Suprapubic skin (tissue), 4 donors: ENCODE data around the gene NR5A2. TPM values are rescaled to one million over a fixed set of nuclear protein-coding genes. Genes with fewer than 3 reads are reported as not detected.

Experiments used
- DNase-seq, 2 donors: peaks; one replicate each; pipeline ENCODE4 v3.0.0-alpha.2; 2019; ENCODE audit warnings: low spot score in 2 of 2
- H3K27ac ChIP-seq: fragments of 200-600 bp; sonication (generic); one replicate; pipeline ENCODE4 v1.5.1; 2019
- H3K27me3 ChIP-seq: fragments of 200-600 bp; sonication (generic); one replicate; pipeline ENCODE4 v1.5.1; 2019
- H3K36me3 ChIP-seq: fragments of 200-600 bp; sonication (generic); one replicate; pipeline ENCODE4 v1.5.1; 2019
- H3K4me1 ChIP-seq: fragments of 200-600 bp; sonication (generic); one replicate; pipeline ENCODE4 v1.5.1; 2019
- H3K4me3 ChIP-seq: fragments of 200-600 bp; sonication (generic); one replicate; pipeline ENCODE4 v1.5.1; 2019; ENCODE audit warnings: mild to moderate bottlenecking
- H3K9me3 ChIP-seq: fragments of 200-600 bp; sonication (generic); one replicate; pipeline ENCODE4 v1.5.1; 2019
- EP300 ChIP-seq: sonication (generic); formaldehyde crosslinking; IDR thresholded peaks from one replicate; pipeline ENCODE4 v1.6.1; 2017; ENCODE audit warnings: antibody characterized with exemption
- POLR2A ChIP-seq, 2 donors: fragments of 450-650 bp; IDR thresholded peaks; one replicate each; pipeline ENCODE4 v1.6.1; 2017; ENCODE audit warnings: antibody characterized with exemption in 2 of 2, mild to moderate bottlenecking in 2 of 2, moderate library complexity in 2 of 2
- POLR2AphosphoS5 ChIP-seq, 3 donors: sonication (generic); formaldehyde crosslinking; IDR thresholded peaks; one replicate each; pipeline ENCODE4 v1.6.1; 2017; ENCODE audit warnings: antibody characterized with exemption in 3 of 3
- WGBS: methylation state at CpG from one replicate; pipeline ENCODE4 v1.1.5; 2018; 5-methylcytosine and 5-hydroxymethylcytosine counted together
- total RNA-seq, 4 donors: library from RNA; depleted of rRNA; stranded (reverse); fragments of >200 nt; gene quantifications; one replicate each; pipeline ENCODE4 v1.1.0, GENCODE V29; 2016
- TF ChIP-seq, protein P1 (sequence below), 2 donors: fragments of 200-600 bp in 1 of 2; fragments of 450-650 bp in 1 of 2; sonication (generic) in 1 of 2; IDR thresholded peaks; one replicate each; pipeline ENCODE4 v1.5.1; 2016 to 2019; ENCODE audit warnings: antibody characterized with exemption in 2 of 2, mild to moderate bottlenecking in 1 of 2, moderate library complexity in 1 of 2

The NR5A2 gene
- total RNA-seq, 4 donors from 2014 or later = 0.49 to 3.3 (median 0.96) TPM

DNA sequence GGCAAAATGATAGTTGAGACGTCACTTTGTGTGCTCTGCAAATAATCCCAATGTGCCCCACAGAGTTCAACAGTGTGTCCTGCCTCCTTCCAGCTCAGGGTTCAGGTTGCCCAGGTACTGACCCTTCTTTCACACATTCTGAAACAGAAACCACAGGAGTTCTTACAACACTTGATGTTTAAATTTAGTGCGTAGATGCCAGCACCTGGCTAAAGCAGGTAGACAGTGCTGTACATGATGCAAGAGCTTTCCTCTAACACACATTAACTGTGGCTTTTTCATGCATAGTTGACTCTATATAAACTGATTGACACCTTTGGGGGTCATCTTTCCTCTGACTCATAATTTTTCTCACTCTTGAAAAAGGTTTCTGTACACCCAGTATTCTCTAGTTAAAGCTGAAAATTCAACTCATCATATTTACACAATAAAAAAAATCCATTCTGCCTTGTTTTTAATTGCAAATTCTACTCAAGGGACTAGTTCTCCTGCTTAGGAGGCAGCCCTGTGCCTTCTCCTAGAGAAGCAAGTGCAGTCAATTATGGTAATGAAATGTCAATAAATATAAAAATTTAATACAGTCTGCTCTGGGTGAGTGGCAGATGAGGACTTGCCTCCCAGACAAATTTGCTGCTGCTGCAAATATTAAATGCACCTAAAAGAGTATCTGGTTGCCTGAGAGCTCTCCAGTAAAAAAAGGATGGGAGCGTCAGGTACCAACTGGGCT, 91.4 kb downstream of the NR5A2 start:
- no peak overlapping the region for H3K27ac ChIP-seq
- no peaks in the 10 kb centered on the region for H3K36me3 ChIP-seq
- WGBS = 95% methylated on average over 3 of the region's 3 CpGs
- TF ChIP-seq, protein P1, sequence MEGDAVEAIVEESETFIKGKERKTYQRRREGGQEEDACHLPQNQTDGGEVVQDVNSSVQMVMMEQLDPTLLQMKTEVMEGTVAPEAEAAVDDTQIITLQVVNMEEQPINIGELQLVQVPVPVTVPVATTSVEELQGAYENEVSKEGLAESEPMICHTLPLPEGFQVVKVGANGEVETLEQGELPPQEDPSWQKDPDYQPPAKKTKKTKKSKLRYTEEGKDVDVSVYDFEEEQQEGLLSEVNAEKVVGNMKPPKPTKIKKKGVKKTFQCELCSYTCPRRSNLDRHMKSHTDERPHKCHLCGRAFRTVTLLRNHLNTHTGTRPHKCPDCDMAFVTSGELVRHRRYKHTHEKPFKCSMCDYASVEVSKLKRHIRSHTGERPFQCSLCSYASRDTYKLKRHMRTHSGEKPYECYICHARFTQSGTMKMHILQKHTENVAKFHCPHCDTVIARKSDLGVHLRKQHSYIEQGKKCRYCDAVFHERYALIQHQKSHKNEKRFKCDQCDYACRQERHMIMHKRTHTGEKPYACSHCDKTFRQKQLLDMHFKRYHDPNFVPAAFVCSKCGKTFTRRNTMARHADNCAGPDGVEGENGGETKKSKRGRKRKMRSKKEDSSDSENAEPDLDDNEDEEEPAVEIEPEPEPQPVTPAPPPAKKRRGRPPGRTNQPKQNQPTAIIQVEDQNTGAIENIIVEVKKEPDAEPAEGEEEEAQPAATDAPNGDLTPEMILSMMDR (IDR thresholded peaks at IDR 0.05) = no peak
- TF ChIP-seq POLR2A (IDR thresholded peaks at IDR 0.05) (no peak), POLR2AphosphoS5 (IDR thresholded peaks at IDR 0.05) (no peak), EP300 (no peak)
- H3K4me3 ChIP-seq = no peak overlapping the region
- no peaks in the 10 kb centered on the region for H3K9me3 ChIP-seq
- H3K27me3 ChIP-seq = peaks cover 5% of the 10 kb centered on the region
- no peak for DNase-seq
- no peaks in the 10 kb centered on the region for H3K4me1 ChIP-seq

DNA sequence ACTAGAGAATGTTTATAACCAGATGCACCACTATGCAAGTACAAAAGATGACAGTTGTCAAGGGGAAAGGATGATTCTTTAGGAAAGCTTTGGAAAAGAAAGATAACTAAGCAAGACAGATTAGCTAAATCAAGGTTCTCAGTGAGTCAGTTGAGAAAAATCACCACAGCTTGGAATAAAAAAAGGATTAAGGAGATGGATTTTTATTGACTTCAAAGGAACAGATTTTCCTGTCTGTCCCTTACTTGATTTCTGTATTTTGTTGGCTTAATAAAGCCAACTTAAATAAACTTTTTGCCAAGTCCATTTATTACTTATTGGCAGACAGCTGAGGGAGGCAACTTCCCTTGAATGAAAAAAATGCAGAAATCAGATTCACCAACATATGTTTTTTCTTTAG, 93.9 kb downstream of the NR5A2 start:
- no peaks in the 10 kb centered on the region for H3K36me3 ChIP-seq
- no peak overlapping the region for H3K4me3 ChIP-seq
- DNase-seq = no peak
- no peaks in the 10 kb centered on the region for H3K4me1 ChIP-seq
- peaks cover 5% of the 10 kb centered on the region for H3K27me3 ChIP-seq
- TF ChIP-seq POLR2AphosphoS5 (IDR thresholded peaks at IDR 0.05) (no peak), EP300 (no peak), POLR2A (IDR thresholded peaks at IDR 0.05) (no peak)
- TF ChIP-seq, protein P1 (IDR thresholded peaks at IDR 0.05) = no peak
- H3K27ac ChIP-seq = no peak overlapping the region
- H3K9me3 ChIP-seq = no peaks in the 10 kb centered on the region

DNA sequence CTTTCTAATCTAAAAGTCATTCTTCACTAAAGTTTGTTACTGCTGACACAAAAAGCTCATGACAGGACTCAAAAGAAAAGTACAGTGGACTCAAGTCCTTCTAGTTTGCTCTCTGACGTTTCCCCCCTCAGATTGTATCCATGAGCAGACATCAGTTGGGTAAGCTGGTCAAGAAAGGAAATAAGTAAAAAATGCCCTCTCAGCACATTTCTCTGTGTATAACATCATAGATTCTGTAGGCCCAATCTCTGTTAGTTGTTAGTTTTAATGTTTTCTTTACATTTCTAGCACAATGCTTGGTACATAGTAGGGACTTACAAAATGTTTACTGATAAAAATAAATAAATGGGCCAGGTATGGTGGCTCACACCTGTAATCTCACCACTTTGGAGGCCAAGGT, 96.8 kb downstream of the NR5A2 start:
- H3K36me3 ChIP-seq = no peaks in the 10 kb centered on the region
- H3K27ac ChIP-seq = no peak overlapping the region
- no peak for DNase-seq
- H3K27me3 ChIP-seq = peaks cover 5% of the 10 kb centered on the region
- TF ChIP-seq, protein P1 (IDR thresholded peaks at IDR 0.05) = no peak
- TF ChIP-seq POLR2A (IDR thresholded peaks at IDR 0.05) (no peak), EP300 (no peak), POLR2AphosphoS5 (IDR thresholded peaks at IDR 0.05) (no peak)
- H3K4me1 ChIP-seq = no peaks in the 10 kb centered on the region
- H3K9me3 ChIP-seq = no peaks in the 10 kb centered on the region
- 74% methylated on average over 1 of the region's 1 CpG for WGBS
- H3K4me3 ChIP-seq = no peak overlapping the region

DNA sequence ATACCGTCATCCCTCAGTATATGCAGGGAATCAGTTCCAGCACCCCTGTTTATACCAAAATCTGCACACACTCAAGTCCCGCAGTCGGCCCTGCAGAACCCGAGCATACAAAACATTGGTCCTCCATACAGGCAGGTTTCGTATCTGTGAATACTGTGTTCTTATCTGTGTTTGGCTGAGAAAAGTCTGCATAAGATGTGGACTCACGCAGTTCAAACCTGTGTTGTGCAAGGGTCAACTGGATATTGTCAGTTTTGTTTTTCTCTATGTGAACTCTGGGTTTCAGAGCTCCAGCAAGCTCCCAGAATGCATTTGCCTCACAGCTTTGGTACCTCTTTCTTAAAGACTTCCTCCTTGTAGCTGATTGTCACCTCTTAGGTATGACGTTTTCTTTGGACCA, 100.6 kb downstream of the NR5A2 start:
- Histone ChIP-seq H3K4me1 (no peaks in the 10 kb centered on the region), H3K9me3 (no peaks in the 10 kb centered on the region), H3K36me3 (no peaks in the 10 kb centered on the region), H3K4me3 (no peak overlapping the region), H3K27me3 (no peaks in the 10 kb centered on the region), H3K27ac (no peak overlapping the region)
- WGBS = 84% methylated on average over 7 of the region's 7 CpGs
- TF ChIP-seq POLR2AphosphoS5 (IDR thresholded peaks at IDR 0.05) (no peak), POLR2A (IDR thresholded peaks at IDR 0.05) (no peak), EP300 (no peak)
- TF ChIP-seq, protein P1 (IDR thresholded peaks at IDR 0.05) = no peak
- no peak for DNase-seq

DNA sequence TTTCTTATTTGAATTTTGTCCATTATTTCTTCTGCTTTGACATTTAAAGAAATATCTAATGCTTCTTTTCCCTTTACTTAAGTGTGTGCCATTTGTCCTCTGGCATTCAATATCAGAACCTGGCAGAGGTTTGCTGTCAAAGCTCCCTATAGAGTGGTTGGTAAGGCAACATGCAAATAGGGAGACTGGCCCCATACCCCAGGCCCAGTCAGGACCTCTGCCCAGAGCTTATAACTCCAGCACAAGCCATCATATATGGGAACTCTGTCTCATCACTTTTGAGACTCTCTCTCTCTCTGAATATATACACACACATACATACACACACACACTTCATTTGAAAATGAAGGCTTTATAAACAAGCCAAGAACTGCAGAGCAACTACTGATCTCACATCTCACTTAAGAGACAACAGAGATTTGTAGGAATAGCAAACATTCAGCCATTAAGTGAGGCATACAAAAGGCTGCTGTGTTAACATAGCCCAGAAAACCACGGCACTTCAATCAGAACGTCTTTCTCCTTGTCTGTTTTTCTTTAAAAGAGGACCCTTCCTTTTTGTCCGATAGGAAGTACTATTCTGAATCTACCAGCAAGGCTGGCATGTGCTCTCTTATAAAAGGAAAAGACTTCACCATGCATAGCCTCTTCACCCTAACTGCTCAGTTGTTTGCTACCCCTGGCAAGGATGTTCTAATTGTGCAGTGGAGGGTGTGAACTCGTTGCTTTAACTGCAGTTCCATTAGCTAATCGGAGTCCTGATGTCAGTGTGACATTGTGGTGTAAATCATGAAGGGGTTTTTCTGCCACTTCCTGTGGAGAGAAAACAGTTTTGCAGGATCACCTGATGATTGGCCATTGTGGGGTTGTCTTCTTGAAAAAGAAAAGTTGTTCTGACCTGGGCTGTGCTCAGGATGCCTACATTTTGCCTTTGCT, 101.7 kb downstream of the NR5A2 start:
- TF ChIP-seq POLR2A (IDR thresholded peaks at IDR 0.05) = no peak
- TF ChIP-seq EP300 = no peak
- TF ChIP-seq, protein P1 (IDR thresholded peaks at IDR 0.05) = no peak
- no peak for TF ChIP-seq POLR2AphosphoS5 (IDR thresholded peaks at IDR 0.05)

More for the DNA sequence above, 101.7 kb downstream of the NR5A2 start:
- no peak overlapping the region for H3K27ac ChIP-seq
- H3K4me1 ChIP-seq = no peaks in the 10 kb centered on the region
- no peaks in the 10 kb centered on the region for H3K36me3 ChIP-seq
- DNase-seq = no peak
- H3K4me3 ChIP-seq = no peak overlapping the region
- no peaks in the 10 kb centered on the region for H3K9me3 ChIP-seq
- 33% methylated on average over 5 of the region's 5 CpGs for WGBS
- no peaks in the 10 kb centered on the region for H3K27me3 ChIP-seq
